ENCODE measurements around the gene NUP43. TPM values are rescaled to one million over a fixed set of nuclear protein-coding genes. Genes with fewer than 3 reads are reported as not detected.
"Not testable (repeated sequence)": the region's sequence is repeated elsewhere in the genome, so short reads cannot be mapped to it uniquely, and the experiment has no call there.

Gene NUP43
- total RNA-seq, 1 donor: 12.6 TPM

DNA sequence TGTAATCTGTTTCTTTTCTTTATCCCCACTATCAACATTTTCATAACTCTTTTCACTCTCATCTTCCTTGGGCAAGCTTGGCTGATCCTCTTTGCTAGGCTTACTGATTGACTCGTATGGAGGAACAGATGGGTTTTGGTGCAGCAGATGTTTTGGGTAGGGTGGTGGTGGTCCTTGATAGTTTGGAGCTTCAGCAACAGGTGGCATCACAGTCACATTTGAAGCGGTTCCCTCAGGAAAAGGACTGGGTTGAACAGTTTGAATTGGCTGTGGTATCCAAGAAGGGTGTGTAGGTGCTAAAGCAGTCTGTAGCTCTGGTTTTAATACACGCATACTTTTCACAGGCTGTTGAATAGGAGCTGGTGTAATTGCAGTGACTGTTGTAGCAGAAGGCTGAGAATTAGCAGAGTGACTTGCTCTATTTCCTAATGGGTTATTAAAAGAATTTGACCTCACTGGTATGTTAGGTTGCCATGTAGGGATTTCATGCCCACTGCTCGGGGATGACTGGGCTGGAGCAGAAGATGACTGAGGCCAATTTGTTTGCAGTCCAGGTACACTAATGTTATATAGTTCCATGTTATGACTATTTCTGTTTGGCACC lies 63.0 kb downstream of the NUP43 start:
- H3K27me3 ChIP-seq (ENCODE audit: insufficient read depth, low read length): no peaks in the 10 kb centered on the region
- no peak overlapping the region for H3K4me3 ChIP-seq (ENCODE audit: low read length)
- no peaks in the 10 kb centered on the region for H3K9me3 ChIP-seq (ENCODE audit: low read depth, low read length)
- H3K4me1 ChIP-seq (ENCODE audit: insufficient read depth, low read length): no peaks in the 10 kb centered on the region

GRCh38 chr6:149681845-149682244 lies 64.5 kb downstream of the NUP43 start:
- H3K4me3 ChIP-seq (ENCODE audit: low read length); H3K4me1 ChIP-seq (ENCODE audit: insufficient read depth, low read length); H3K27me3 ChIP-seq (ENCODE audit: insufficient read depth, low read length); H3K9me3 ChIP-seq (ENCODE audit: low read depth, low read length): not testable (repeated sequence)

- Histone ChIP-seq H3K4me3 (ENCODE audit: low read length) (no peak overlapping the region), H3K27me3 (ENCODE audit: insufficient read depth, low read length) (no peaks in the 10 kb centered on the region), H3K4me1 (ENCODE audit: insufficient read depth, low read length) (no peaks in the 10 kb centered on the region), H3K9me3 (ENCODE audit: low read depth, low read length) (no peaks in the 10 kb centered on the region)
Measured at GRCh38 chr6:149681209-149681608, 65.1 kb downstream of the NUP43 start.

GRCh38 chr6:149680503-149680902 lies 65.8 kb downstream of the NUP43 start:
- Histone ChIP-seq H3K27me3 (ENCODE audit: insufficient read depth, low read length) (no peaks in the 10 kb centered on the region), H3K4me1 (ENCODE audit: insufficient read depth, low read length) (no peaks in the 10 kb centered on the region), H3K4me3 (ENCODE audit: low read length) (no peak overlapping the region), H3K9me3 (ENCODE audit: low read depth, low read length) (no peaks in the 10 kb centered on the region)

Other genes starting within 250 kb of the NUP43 start
- 54.3 TPM for gene PPIL4, start 200.5 kb downstream of the NUP43 start, total RNA-seq
- gene GINM1, start 180.2 kb downstream of the NUP43 start, total RNA-seq: 20.5 TPM
- gene KATNA1, start 97.8 kb downstream of the NUP43 start, total RNA-seq: 22.0 TPM
- 32.2 TPM for gene LATS1, start 28.4 kb downstream of the NUP43 start, total RNA-seq
- 34.6 TPM for gene PCMT1, start 3.2 kb upstream of the NUP43 start, total RNA-seq
- 0.21 TPM for gene LRP11, start 117.8 kb upstream of the NUP43 start, total RNA-seq
- not detected for gene RAET1E, start 151.6 kb upstream of the NUP43 start, total RNA-seq
- gene RAET1G, start 176.6 kb upstream of the NUP43 start, total RNA-seq: not detected
- gene ULBP2, start 195.5 kb upstream of the NUP43 start, total RNA-seq: 0.94 TPM
- 0.10 TPM for gene ULBP1, start 217.4 kb upstream of the NUP43 start, total RNA-seq

All from mononuclear cell (primary cell).